GM12875 (cell line): Measurements from ENCODE around the gene MICU2.

Experiments used
- H3K4me3 ChIP-seq: one replicate; pipeline ENCODE4 v1.5.1; 2011; ENCODE audit warnings: low read depth, low read length, control low read depth
- TF ChIP-seq, protein P1 (sequence below): IDR thresholded peaks from 2 replicates; pipeline ENCODE4 v1.5.1; 2011; ENCODE audit warnings: low read depth, mild to moderate bottlenecking, control low read depth, inconsistent platforms, low read length, moderate library complexity, borderline replicate concordance; ENCODE audit not compliant: insufficient read depth

MICU2 gene

DNA sequence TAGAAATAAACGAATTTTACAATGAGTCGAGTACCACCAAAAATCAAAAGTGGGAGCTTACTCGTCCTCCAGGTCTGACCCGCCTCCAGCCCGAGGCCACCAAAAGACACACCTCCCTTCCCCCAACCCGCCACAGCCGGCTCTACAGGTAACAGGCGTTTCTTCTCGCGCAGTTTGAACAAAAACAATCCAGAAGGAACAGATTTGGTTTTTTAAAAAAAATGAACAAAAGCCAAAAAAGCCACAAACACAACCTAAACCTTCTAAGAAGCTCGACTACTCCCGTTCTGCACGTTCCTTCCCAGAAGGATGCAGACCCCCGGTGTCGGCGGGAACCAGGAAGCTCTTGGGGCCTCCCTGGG lies 145.5 kb downstream of the MICU2 start:
- H3K4me3 ChIP-seq, result peak overlapping the region; percentile 94
- TF ChIP-seq, protein P1, sequence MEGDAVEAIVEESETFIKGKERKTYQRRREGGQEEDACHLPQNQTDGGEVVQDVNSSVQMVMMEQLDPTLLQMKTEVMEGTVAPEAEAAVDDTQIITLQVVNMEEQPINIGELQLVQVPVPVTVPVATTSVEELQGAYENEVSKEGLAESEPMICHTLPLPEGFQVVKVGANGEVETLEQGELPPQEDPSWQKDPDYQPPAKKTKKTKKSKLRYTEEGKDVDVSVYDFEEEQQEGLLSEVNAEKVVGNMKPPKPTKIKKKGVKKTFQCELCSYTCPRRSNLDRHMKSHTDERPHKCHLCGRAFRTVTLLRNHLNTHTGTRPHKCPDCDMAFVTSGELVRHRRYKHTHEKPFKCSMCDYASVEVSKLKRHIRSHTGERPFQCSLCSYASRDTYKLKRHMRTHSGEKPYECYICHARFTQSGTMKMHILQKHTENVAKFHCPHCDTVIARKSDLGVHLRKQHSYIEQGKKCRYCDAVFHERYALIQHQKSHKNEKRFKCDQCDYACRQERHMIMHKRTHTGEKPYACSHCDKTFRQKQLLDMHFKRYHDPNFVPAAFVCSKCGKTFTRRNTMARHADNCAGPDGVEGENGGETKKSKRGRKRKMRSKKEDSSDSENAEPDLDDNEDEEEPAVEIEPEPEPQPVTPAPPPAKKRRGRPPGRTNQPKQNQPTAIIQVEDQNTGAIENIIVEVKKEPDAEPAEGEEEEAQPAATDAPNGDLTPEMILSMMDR, result no peak

DNA sequence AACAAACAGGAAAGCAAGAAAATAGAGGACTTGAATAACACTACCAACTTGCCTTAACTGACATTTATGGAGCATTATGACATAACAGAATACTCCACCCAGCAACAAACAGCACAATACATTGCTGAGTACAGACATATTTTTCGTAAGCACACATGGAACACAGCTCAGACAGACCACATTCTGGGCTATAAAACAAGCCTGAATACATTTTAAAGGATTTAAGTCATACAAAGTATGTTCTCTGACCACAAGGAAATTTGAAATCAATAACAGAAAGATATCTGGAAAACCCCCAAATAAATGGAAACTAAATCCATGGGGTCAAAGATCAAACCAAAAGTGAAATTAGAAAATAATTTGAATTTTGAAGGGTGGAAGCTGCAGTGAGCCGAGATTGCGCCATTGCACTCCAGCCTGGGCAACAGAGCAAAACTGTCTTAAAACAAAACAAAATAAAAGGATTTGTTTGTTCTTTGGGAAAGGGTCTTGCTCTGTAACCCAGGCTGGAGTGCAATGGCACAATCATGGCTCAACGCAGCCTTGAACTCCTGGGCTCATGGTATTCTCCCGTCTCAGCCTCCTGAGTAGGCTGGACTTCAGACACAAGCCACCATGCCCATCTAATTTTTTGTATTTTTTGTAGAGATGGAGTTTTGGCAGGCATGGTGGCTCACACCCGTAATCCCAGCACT lies 150.4 kb downstream of the MICU2 start:
- H3K4me3 ChIP-seq, result no peak overlapping the region
- TF ChIP-seq, protein P1, result no peak

DNA sequence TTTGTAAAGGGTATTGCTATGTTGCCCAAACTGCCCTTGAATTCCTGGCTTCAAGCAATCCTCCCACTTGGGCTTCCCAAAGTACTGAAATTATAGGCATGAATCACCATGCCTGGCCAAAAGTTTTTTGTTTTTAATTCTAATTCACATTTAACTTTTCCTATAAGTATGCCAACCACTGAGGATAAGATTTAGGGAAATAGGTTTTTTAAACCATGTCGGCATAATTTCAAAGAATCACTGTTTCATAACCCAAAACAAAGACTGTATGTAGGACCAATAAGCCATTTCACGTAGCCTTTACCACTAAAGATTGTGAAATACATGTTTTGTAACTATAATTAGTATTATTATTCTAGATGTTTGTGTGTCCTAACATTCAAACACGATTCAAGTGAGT lies 153.0 kb downstream of the MICU2 start:
- H3K4me3 ChIP-seq, result no peak overlapping the region
- TF ChIP-seq, protein P1, result no peak

DNA sequence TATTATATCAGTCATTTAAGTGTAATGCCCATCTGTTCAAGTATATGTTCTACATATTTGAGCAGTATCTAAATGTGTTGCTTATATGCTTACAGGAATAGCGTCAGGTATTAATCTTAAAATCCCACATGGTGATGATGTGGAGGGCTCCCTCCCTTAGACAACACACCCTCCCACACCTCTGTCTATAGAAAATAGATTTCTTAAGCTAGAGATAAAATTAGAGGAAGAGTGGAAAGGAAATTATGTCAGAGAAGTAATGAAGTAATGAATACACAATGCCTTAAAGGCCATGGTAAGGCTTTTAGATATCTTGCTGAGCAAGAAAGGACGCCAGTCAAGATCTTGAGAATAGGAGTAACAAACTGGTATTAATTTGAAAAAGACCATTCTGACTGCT lies 157.3 kb downstream of the MICU2 start:
- TF ChIP-seq, protein P1, result no peak
- no peak overlapping the region for H3K4me3 ChIP-seq

DNA sequence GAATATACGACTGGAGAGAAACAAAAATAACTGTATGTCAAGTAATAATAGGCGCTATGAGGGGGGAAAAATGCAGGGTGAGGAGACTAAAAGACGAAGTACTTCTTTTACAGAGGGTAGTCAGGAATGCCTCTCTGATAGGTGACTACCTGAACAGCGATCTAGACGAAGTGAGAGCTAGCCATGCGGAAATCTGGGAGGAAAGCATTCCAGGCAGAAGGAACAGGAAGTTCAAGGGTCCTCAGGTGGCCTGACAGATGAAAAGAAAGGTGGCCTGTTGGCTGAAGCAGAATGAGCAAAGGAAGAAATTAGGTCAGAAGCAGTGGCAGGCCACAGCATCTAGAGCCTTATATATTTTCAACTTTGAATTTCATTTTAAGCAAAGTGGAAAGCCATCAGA lies 158.2 kb downstream of the MICU2 start:
- no peak overlapping the region for H3K4me3 ChIP-seq
- TF ChIP-seq, protein P1, result no peak

DNA sequence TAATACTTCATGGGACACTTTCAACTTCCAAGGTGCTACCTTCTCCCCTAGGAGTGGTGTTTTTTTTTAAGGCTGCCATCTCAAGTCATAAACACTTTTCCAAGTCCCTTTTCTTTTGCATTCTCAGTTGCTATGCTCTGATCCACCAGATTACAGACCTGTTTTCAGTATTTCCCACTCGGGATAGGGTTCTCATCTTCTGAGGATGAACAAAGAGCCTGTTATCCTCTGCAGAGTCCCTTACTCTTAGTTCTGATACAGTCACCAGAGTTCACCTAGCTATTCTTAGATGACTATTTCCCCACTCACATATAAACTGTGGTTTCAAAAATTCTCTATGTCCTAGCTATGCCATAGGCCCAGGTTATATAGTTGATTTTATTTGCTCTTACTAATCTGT lies 160.8 kb downstream of the MICU2 start:
- H3K4me3 ChIP-seq, result no peak overlapping the region
- TF ChIP-seq, protein P1, result no peak
